ENCODE measurements around the gene MEIS1.

DNA sequence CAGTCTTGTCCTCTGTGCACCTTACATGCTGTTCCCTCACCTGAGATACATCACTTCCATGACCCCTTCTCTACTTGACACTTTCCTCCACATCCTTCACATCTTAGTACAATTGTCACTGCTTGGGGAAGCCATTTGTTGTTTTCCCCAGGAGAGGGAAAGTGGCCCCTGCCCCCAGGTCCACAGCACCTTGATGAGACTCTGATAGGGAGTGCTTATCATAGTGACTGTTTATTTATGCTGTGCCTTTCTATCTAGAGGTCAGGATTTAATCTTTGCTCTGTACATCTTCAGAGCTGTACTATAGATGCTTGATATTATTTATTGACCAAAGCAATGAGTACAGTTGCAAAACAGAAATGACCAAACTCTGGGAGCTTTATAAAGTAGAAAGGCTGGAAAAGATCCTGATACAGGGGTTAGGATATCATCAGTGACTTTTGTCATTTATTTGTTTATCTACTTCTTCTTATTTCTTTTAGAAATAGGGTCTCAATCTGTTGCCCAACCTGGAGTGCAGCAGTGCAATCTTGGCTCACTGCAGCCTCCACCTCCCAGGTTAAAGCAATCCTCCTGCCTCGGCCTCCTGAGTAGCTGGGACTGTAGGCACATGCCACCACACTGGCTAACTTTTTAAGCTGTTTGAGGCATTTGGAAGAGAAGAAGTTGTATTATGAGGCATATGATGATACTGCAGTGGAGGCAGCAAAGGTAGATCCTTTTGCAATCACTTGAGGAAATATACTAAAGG is 94.2 kb downstream of the MEIS1 start:
- TF ChIP-seq ZNF624 (tag by site-specific recombination; IDR thresholded peaks at IDR 0.05): no peak
- no peak for TF ChIP-seq CTCF (tag by site-specific recombination; IDR thresholded peaks at IDR 0.05)
- TF ChIP-seq, protein P1, sequence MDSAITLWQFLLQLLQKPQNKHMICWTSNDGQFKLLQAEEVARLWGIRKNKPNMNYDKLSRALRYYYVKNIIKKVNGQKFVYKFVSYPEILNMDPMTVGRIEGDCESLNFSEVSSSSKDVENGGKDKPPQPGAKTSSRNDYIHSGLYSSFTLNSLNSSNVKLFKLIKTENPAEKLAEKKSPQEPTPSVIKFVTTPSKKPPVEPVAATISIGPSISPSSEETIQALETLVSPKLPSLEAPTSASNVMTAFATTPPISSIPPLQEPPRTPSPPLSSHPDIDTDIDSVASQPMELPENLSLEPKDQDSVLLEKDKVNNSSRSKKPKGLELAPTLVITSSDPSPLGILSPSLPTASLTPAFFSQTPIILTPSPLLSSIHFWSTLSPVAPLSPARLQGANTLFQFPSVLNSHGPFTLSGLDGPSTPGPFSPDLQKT (IDR thresholded peaks at IDR 0.05; ENCODE audit: borderline replicate concordance, low read depth, low read length): no peak
- TF ChIP-seq ZNF133 (tag by site-specific recombination; IDR thresholded peaks at IDR 0.05): no peak
- TF ChIP-seq, protein P2, sequence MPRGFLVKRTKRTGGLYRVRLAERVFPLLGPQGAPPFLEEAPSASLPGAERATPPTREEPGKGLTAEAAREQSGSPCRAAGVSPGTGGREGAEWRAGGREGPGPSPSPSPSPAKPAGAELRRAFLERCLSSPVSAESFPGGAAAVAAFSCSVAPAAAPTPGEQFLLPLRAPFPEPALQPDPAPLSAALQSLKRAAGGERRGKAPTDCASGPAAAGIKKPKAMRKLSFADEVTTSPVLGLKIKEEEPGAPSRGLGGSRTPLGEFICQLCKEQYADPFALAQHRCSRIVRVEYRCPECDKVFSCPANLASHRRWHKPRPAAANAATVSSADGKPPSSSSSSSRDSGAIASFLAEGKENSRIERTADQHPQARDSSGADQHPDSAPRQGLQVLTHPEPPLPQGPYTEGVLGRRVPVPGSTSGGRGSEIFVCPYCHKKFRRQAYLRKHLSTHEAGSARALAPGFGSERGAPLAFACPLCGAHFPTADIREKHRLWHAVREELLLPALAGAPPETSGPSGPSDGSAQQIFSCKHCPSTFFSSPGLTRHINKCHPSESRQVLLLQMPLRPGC (tag by site-specific recombination; IDR thresholded peaks at IDR 0.05): no peak
- no peak for TF ChIP-seq ZNF274 (IDR thresholded peaks at IDR 0.05; ENCODE audit: low read length)
- TF ChIP-seq ZNF274 (tag by site-specific recombination; IDR thresholded peaks at IDR 0.05; ENCODE audit: borderline replicate concordance): no peak
- no peak for TF ChIP-seq ZNF350 (tag by site-specific recombination; IDR thresholded peaks at IDR 0.05)
- no peak for TF ChIP-seq ZSCAN30 (tag by site-specific recombination; IDR thresholded peaks at IDR 0.05)
- no peak for TF ChIP-seq ZNF24 (tag by site-specific recombination; IDR thresholded peaks at IDR 0.05)
- no peak for TF ChIP-seq TCF7L2 (IDR thresholded peaks at IDR 0.05; ENCODE audit: borderline replicate concordance, low read depth, low read length)
- no peak for TF ChIP-seq HOXD13 (CRISPR knock-in tag; IDR thresholded peaks at IDR 0.05; ENCODE audit: borderline replicate concordance)
- TF ChIP-seq ZNF114 (tag by site-specific recombination; IDR thresholded peaks at IDR 0.05): no peak

Data from HEK293 (cell line).